GDM1 (cell line): ENCODE data around the gene C14orf93.

Source experiments
- DNase-seq: peaks from one replicate; lab custom pipeline; 2025; lab: John Stamatoyannopoulos, UW

C14orf93 gene

GRCh38 chr14:23009939-23010726 lies at the start of gene C14orf93:
C14orf93 (minus strand) TSS chr14:23010143; CDS start chr14:22999023, 11,120 bp downstream.
- peak; percentile 66 for DNase-seq

GRCh38 chr14:23058654-23059504 lies 48.9 kb upstream of the C14orf93 start:
- DNase-seq, result no peak

GRCh38 chr14:23057757-23058653 lies 48.1 kb upstream of the C14orf93 start:
- no peak for DNase-seq

- DNase-seq, result no peak
These were observed 47.2 kb upstream of the C14orf93 start, which contains the start of gene CDH24 for GRCh38 chr14:23056956-23057756. CDH24 (minus strand) TSS chr14:23057520; CDS start chr14:23055733, 1,787 bp downstream.

- no peak for DNase-seq
These were observed 46.4 kb upstream of the C14orf93 start for GRCh38 chr14:23056145-23056955.

GRCh38 chr14:23055621-23056144 lies 45.7 kb upstream of the C14orf93 start:
- no peak for DNase-seq

GRCh38 chr14:23055147-23055550 lies 45.2 kb upstream of the C14orf93 start:
- DNase-seq, result no peak

- no peak for DNase-seq
These were observed 44.3 kb upstream of the C14orf93 start for GRCh38 chr14:23054000-23054811.

GRCh38 chr14:23053426-23053825 lies 43.5 kb upstream of the C14orf93 start:
- DNase-seq, result no peak

GRCh38 chr14:23052671-23053070 lies 42.7 kb upstream of the C14orf93 start:
- no peak for DNase-seq

GRCh38 chr14:23052182-23052623 lies 42.3 kb upstream of the C14orf93 start:
- no peak for DNase-seq

- DNase-seq, result no peak
These were observed 41.5 kb upstream of the C14orf93 start for GRCh38 chr14:23051141-23052057.

GRCh38 chr14:23049011-23049410 lies 39.1 kb upstream of the C14orf93 start:
- DNase-seq, result no peak

- no peak for DNase-seq
These were observed 38.1 kb upstream of the C14orf93 start for GRCh38 chr14:23047751-23048693.

- no peak for DNase-seq
These were observed 37.2 kb upstream of the C14orf93 start for GRCh38 chr14:23047034-23047634.
